ENCODE data around the gene ISG20.

ISG20 gene

GRCh38 chr15:88613074-88613944, 25.5 kb upstream of the ISG20 start:
- DNase-seq (ENCODE audit: low spot score), result peak; percentile 20
- in situ Hi-C loops (cut with MboI; ENCODE audit: low sequenced_read_pairs, unreplicated experiment), result no loop called here
- TF ChIP-seq CTCF (IDR thresholded peaks at IDR 0.05; ENCODE audit: borderline replicate concordance, control extremely low read depth, extremely low read depth, insufficient read depth, missing control alignments), result no peak

- in situ Hi-C loops (cut with MboI; ENCODE audit: low sequenced_read_pairs, unreplicated experiment), result no loop called here
- peak; percentile 66 for DNase-seq (ENCODE audit: low spot score)
- TF ChIP-seq CTCF (IDR thresholded peaks at IDR 0.05; ENCODE audit: borderline replicate concordance, control extremely low read depth, extremely low read depth, insufficient read depth, missing control alignments), result no peak
Measured at GRCh38 chr15:88615303-88616107, 23.3 kb upstream of the ISG20 start.

- no peak for TF ChIP-seq CTCF (IDR thresholded peaks at IDR 0.05; ENCODE audit: borderline replicate concordance, control extremely low read depth, extremely low read depth, insufficient read depth, missing control alignments)
- in situ Hi-C loops (cut with MboI; ENCODE audit: low sequenced_read_pairs, unreplicated experiment), result no loop called here
- no peak for DNase-seq (ENCODE audit: low spot score)
Measured at GRCh38 chr15:88616240-88616639, 22.6 kb upstream of the ISG20 start.

GRCh38 chr15:88617031-88617722, 21.6 kb upstream of the ISG20 start:
- no peak for DNase-seq (ENCODE audit: low spot score)
- in situ Hi-C loops (cut with MboI; ENCODE audit: low sequenced_read_pairs, unreplicated experiment), result no loop called here
- no peak for TF ChIP-seq CTCF (IDR thresholded peaks at IDR 0.05; ENCODE audit: borderline replicate concordance, control extremely low read depth, extremely low read depth, insufficient read depth, missing control alignments)

GRCh38 chr15:88617790-88618189, 21.0 kb upstream of the ISG20 start:
- in situ Hi-C loops (cut with MboI; ENCODE audit: low sequenced_read_pairs, unreplicated experiment), result no loop called here
- no peak for TF ChIP-seq CTCF (IDR thresholded peaks at IDR 0.05; ENCODE audit: borderline replicate concordance, control extremely low read depth, extremely low read depth, insufficient read depth, missing control alignments)
- DNase-seq (ENCODE audit: low spot score), result no peak

- in situ Hi-C loops (cut with MboI; ENCODE audit: low sequenced_read_pairs, unreplicated experiment), result no loop called here
- DNase-seq (ENCODE audit: low spot score), result no peak
- TF ChIP-seq CTCF (IDR thresholded peaks at IDR 0.05; ENCODE audit: borderline replicate concordance, control extremely low read depth, extremely low read depth, insufficient read depth, missing control alignments), result no peak
Measured at GRCh38 chr15:88618686-88619085, 20.1 kb upstream of the ISG20 start.
